Endothelial cell (in vitro differentiated cells): ENCODE results near the gene CNPY4. TPM values are rescaled to one million over a fixed set of nuclear protein-coding genes. Genes with fewer than 3 reads are reported as not detected.

Experiments used
- DNase-seq: peaks from one replicate; pipeline ENCODE4 v3.0.0; 2021; ENCODE audit warnings: low spot score
- H3K27ac Mint-ChIP-seq: one replicate; pipeline ENCODE4 v1.8.0; 2021; ENCODE audit warnings: mixed read lengths, inconsistent platforms; ENCODE audit not compliant: unreplicated experiment
- H3K27me3 Mint-ChIP-seq: one replicate; pipeline ENCODE4 v1.8.0; 2021; ENCODE audit warnings: mild to moderate bottlenecking, moderate library complexity, mixed read lengths, inconsistent platforms; ENCODE audit not compliant: unreplicated experiment
- H3K36me3 Mint-ChIP-seq: one replicate; pipeline ENCODE4 v1.8.0; 2021; ENCODE audit warnings: mild to moderate bottlenecking, low read depth, mixed read lengths, inconsistent platforms; ENCODE audit not compliant: unreplicated experiment
- H3K4me1 Mint-ChIP-seq: one replicate; pipeline ENCODE4 v1.8.0; 2021; ENCODE audit warnings: mild to moderate bottlenecking, mixed read lengths, inconsistent platforms; ENCODE audit not compliant: unreplicated experiment
- H3K4me3 Mint-ChIP-seq: one replicate; pipeline ENCODE4 v1.8.0; 2021; ENCODE audit warnings: mild to moderate bottlenecking, mixed read lengths, inconsistent platforms; ENCODE audit not compliant: unreplicated experiment
- H3K9me3 Mint-ChIP-seq: one replicate; pipeline ENCODE4 v1.8.0; 2021; ENCODE audit warnings: mixed read lengths, inconsistent platforms; ENCODE audit not compliant: unreplicated experiment
- total RNA-seq: library from RNA; stranded (reverse); fragmentation: NEBNext Ultra II Directional; extraction: Animal tissue kit (Norgen Biotek cat#: 25700); gene quantifications from one replicate; pipeline ENCODE4 v1.2.1, GENCODE V29; 2021; ENCODE audit not compliant: unreplicated experiment
- TF ChIP-seq, protein P1 (sequence below): fragments of 200-600 bp; sonication (generic); IDR thresholded peaks from one replicate; pipeline ENCODE4 v1.5.0; 2021; ENCODE audit warnings: antibody characterized with exemption; ENCODE audit not compliant: unreplicated experiment

Gene CNPY4
- total RNA-seq, 1 donor from 2014 or later, result 28.3 TPM

DNA sequence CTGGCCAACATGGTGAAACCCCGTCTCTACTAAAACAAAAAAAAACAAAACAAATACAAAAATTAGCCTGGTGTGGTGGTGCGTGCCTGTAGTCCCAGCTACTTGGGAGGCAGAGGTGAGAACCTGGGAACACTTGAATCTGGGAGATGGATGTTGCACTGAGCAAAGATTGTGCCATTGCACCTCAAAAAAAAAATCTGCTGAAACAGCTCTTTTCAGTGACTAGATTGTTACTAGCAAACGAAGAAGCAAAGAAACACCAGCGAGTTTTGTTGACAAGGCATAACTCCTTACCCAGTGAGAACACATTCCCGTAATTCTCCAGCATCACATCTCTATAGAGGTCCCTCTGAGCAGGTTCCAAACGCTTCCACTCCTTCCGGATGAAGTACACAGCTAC lies 44.6 kb upstream of the CNPY4 start:
- Mint-ChIP-seq H3K27ac (no peak overlapping the region), H3K36me3 (peaks cover 82% of the 10 kb centered on the region), H3K4me3 (peak overlapping the region; percentile 85), H3K9me3 (peaks cover 23% of the 10 kb centered on the region), H3K4me1 (peaks cover 6% of the 10 kb centered on the region), H3K27me3 (peaks cover 23% of the 10 kb centered on the region)
- DNase-seq, result no peak
- TF ChIP-seq, protein P1, sequence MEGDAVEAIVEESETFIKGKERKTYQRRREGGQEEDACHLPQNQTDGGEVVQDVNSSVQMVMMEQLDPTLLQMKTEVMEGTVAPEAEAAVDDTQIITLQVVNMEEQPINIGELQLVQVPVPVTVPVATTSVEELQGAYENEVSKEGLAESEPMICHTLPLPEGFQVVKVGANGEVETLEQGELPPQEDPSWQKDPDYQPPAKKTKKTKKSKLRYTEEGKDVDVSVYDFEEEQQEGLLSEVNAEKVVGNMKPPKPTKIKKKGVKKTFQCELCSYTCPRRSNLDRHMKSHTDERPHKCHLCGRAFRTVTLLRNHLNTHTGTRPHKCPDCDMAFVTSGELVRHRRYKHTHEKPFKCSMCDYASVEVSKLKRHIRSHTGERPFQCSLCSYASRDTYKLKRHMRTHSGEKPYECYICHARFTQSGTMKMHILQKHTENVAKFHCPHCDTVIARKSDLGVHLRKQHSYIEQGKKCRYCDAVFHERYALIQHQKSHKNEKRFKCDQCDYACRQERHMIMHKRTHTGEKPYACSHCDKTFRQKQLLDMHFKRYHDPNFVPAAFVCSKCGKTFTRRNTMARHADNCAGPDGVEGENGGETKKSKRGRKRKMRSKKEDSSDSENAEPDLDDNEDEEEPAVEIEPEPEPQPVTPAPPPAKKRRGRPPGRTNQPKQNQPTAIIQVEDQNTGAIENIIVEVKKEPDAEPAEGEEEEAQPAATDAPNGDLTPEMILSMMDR, result no peak

DNA sequence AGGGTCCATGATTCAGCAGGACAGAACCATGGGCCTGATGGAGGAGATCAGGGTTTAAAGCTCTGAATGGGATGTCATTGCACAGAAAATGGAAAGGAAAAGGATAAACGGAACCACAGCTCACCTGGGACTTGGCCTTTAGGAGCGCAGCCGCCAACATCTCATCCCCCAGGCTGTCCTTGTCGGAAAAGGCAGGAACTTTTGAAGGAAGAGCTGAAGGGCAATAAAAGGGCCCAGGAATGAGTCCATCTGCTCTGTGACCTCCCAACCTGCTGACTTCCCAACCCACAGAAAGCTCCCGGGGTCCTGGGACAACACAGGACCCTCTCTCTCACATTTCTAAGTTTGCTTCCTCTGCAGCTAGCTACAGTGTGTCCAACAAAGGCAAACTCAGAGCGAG lies 44.0 kb upstream of the CNPY4 start:
- Mint-ChIP-seq H3K36me3 (peaks cover 76% of the 10 kb centered on the region), H3K4me1 (peaks cover 11% of the 10 kb centered on the region), H3K9me3 (peaks cover 22% of the 10 kb centered on the region), H3K27ac (no peak overlapping the region), H3K4me3 (peak overlapping the region; percentile 85), H3K27me3 (peaks cover 25% of the 10 kb centered on the region)
- no peak for DNase-seq
- TF ChIP-seq, protein P1, result no peak

DNA sequence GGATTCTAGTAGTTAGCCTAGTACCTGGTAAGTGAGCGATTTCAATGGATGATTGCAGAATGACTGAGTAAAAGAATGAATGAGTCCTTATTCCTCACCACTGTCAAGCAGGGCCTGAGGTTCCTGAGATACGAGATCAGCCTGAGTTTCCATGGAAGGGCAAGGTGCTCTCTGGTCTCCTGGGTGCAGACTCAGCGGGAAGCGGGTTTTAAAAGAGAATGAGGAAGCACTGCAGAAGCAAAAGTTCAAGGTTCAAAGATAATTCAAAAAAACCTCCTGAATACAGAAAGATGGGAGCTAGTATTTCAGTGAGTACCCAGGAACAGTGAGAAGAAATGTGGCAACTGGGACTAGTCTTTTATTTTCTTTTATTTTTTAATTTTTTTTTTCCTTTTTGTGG lies 42.2 kb upstream of the CNPY4 start:
- H3K4me1 Mint-ChIP-seq, result peaks cover 17% of the 10 kb centered on the region
- H3K27me3 Mint-ChIP-seq, result peaks cover 29% of the 10 kb centered on the region
- DNase-seq, result no peak
- TF ChIP-seq, protein P1, result no peak
- H3K36me3 Mint-ChIP-seq, result peaks cover 62% of the 10 kb centered on the region
- peak overlapping the region; percentile 44 for H3K4me3 Mint-ChIP-seq
- no peak overlapping the region for H3K27ac Mint-ChIP-seq
- H3K9me3 Mint-ChIP-seq, result peaks cover 4% of the 10 kb centered on the region

DNA sequence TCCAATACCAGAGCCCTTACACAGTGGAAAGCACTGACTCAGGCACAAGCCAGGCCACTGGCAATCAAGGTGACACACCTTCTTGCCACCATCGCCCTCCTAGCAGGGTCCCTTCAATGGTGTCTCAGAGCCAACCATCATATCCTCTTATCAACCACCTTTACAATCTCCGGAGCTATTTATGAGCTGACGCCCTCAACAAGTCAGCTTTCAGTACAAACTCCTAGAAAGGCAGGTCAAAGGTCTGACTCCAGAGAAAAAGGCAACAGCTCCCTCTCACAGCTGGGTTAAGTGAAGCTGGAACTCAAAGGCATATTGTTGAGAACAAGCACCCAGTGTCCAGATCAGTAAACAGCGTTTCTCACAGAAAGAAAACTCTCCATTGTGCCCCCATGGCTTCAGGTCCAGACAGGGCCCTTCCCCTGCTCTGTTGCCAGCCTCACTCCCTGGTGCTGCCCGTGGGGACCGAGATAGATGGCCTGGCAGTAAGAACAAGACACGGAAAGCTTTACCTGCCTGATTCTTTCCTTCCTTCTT lies 40.3 kb upstream of the CNPY4 start:
- no peaks in the 10 kb centered on the region for H3K9me3 Mint-ChIP-seq
- peak overlapping the region; percentile 87 for H3K4me3 Mint-ChIP-seq
- peak overlapping the region; percentile 74 for H3K27ac Mint-ChIP-seq
- peaks cover 48% of the 10 kb centered on the region for H3K36me3 Mint-ChIP-seq
- peaks cover 32% of the 10 kb centered on the region for H3K27me3 Mint-ChIP-seq
- DNase-seq, result no peak
- peaks cover 22% of the 10 kb centered on the region for H3K4me1 Mint-ChIP-seq
- TF ChIP-seq, protein P1, result no peak

DNA sequence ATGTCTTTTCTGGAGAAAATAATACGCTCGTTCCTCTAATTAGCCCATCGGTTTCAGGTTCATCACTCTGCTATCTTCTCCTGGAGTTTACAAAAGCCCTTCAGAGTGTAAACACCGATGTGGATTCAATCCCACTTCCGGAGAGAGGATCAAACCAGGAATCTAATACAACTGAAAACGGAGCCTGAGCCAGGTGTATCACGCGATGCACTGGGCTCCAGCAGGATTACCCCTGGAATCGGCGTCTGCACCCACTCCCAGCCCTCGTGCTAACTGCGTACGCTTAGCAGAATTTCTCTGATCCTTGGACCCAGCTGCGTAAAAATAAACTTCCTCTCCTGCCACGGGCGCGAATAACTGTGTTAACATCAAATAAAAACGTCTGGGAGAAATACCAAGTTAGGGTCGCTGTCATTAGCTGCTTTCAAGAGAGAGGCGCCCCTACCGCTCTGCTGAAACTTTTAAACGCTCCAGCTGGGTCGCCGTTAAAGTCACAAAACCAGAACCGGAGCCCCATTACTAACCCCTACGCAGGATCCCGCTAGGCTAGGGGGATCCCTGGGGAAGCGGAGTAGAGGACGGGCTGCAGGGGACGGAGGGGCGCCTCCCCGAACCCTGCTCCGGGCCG lies 38.4 kb upstream of the CNPY4 start:
- Mint-ChIP-seq H3K9me3 (no peaks in the 10 kb centered on the region), H3K4me1 (peaks cover 22% of the 10 kb centered on the region), H3K4me3 (peak overlapping the region; percentile 96), H3K36me3 (peaks cover 29% of the 10 kb centered on the region), H3K27ac (peak overlapping the region; percentile 95), H3K27me3 (peaks cover 29% of the 10 kb centered on the region)
- DNase-seq, result no peak
- TF ChIP-seq, protein P1, result no peak
